Stimulated activated CD4-positive, alpha-beta T cell treated with anti-CD3 and anti-CD28 coated beads, Interleukin-2, amount 100 ng/mL, for 4 hours (primary cell): Measurements from ENCODE around the gene ZNF212.
"Not testable (repeated sequence)": the region's sequence is repeated elsewhere in the genome, so short reads cannot be mapped to it uniquely, and the experiment has no call there.

Source experiments
- DNase-seq: peaks from one replicate; pipeline ENCODE4 v3.0.0-alpha.2; 2020; ENCODE audit warnings: low read depth

Gene ZNF212

DNA sequence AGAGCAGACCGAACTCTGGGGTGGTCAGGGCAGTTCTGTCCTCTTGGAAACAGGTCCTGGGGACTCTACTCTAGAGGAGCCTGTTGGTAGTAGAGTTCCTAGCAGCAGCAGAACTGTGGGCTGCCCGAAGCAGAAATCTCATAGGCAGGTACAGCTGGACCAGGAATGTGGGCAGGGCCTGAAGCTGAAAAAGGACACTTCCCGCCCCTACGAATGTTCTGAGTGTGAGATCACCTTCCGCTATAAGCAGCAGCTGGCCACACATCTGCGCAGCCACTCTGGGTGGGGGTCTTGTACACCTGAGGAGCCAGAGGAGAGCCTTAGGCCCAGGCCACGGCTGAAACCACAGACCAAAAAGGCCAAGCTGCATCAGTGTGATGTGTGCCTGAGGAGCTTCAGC lies 14.2 kb downstream of the ZNF212 start:
- no peak for DNase-seq

DNA sequence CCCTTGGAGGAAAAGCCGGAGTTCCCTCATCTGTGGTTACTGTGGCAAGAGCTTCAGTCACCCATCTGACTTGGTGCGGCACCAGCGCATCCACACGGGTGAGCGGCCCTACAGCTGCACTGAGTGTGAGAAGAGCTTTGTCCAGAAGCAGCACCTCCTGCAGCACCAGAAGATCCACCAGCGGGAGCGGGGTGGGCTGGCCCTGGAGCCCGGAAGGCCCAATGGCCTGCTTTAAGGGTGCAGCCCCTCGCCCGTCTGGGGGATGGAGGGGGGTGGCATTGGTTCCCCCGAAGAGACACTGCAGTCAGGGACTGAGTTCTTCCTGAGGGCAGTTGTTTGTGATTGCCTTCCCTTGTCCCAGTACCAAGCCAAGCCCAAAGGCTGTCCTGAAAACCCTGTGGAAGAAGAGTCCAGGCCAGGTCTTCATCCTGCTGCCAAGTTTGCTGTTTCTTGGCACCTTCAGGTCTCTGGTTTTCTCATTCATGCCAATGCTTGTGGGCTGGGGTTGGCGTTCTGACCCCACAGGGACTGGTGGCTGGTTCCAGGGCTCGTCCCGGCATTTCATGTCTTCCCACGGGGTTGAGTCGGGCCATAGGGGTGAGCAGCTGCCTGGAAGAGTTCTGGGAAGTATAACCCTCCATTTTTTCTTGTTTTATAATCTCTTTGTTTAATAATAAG lies 14.9 kb downstream of the ZNF212 start:
- no peak for DNase-seq

DNA sequence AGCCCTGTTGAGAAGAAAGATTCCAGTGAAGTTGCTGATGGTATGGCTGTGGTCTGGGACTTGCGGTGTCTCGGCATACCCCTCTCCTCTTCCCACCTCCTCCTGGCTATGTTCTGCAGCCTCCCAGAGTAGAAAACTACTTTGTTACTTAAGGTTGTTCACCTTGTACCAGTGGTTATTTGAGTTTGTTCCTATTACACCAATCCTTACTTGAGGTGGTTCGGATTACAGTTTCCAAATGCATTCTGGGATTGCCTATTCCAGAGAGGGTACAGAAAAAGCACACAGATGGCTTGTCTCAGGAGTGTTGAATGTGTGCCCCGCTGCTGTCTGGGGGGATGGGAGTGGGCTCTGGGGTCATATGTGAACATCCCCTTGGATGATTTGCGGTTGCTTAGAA lies 15.7 kb downstream of the ZNF212 start:
- DNase-seq = no peak

DNA sequence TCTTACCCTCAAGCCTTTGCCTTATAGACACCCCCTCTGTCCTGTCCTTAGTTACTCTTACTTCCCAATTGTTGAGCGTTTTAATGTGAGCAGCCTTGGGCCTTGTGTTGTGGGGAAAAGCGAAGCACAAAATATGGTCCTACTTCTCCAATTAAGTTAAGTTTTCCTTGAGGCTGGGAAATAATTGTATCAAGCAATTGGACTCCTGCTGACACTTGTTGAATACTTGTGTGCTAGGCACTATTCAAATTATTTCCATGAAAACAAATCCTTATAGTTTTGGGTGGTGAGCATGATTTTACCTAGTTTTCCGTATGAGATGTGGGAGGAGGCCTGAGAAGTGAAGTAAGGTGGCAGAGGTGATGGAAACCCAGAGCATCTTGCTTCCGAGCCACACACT lies 17.1 kb downstream of the ZNF212 start:
- DNase-seq = no peak

DNA sequence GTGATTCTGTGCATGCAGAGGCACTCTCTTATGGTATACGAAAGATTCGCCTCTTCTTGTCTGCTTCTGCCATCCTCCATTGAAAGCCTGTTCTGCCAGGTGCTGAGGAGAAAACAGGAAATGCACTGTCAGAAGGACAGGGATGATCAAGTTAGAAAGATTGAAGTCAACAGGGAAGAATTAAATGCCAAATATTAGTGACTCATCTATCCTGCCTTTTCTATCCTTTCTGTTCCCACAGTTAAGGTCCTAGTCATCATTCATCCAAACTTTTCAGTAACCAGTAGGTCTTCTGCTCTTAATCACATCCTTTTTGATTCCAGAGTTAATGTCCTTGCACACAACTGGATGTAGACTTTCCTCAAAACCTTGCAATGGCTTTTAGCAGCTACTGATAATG lies 17.7 kb downstream of the ZNF212 start:
- DNase-seq = no peak

DNA sequence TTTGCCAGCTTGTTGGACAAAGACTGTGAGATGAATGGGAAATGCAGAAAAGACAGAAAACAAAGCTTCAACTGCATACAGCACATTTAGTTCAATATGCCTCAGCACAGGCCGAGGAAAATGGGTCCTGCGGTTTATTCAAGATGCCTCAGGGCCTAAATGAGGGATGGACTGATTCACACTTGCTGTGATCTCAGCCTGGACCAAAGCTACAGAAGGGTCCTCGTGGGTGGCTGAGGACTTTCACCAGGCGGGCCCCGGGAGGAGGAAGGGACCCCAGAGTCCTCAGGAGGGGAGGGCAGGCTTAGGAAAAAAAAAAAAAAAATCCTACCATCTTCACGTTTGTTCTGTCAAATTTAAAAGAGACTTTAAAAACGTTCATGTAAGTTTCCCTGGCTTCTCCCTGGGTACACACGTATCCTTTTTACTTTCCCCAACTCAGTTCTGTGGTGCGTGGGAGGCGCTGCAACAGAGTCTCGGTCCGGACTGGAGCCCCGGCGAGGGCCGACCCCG lies 21.9 kb downstream of the ZNF212 start:
- no peak for DNase-seq

DNA sequence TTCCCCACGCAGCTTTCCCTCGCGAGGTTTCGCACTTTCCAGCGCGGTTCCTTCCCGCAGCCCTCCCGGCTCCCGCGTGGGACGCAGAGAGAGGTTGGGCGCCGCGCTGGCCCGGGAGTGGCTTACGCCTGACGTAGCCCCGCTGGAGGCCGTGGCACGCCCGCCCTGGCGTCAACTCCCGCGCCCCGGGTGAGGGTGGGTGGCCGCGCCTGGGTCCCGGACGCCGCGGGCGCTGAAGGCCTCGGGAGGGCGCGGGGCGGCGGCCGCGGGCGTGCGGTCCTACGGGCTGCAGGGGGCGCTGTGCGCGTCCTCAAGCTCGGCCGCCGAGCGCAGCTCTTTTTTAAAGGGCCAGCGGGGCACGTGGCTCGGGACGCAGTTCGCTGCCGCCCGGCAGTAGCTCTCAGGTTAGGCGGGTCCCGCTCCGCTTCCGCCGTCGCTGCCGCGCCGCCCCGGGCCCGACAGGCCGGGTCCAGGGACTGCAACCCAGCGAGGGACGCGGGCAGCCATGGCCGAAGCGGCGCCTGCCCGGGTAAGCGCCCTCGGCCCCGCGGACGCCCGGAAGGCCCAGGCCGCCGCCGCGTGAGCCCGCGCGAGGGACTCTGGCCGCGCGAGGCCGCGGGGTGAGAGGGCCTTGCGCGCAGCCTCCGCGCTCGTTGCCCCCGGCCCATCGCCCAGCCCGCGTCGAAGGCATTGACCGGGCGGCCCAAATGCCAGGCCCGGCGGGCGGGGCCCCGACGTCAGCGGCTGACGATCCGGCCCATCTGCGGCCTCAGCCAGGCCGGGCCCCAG lies 22.6 kb downstream of the ZNF212 start, which contains the start of gene ZNF783:
ZNF783 (plus strand) TSS at position 368 of the 789 bp plus-strand sequence; CDS start at position 506, 138 bp downstream.
- peak; percentile 82 for DNase-seq

DNA sequence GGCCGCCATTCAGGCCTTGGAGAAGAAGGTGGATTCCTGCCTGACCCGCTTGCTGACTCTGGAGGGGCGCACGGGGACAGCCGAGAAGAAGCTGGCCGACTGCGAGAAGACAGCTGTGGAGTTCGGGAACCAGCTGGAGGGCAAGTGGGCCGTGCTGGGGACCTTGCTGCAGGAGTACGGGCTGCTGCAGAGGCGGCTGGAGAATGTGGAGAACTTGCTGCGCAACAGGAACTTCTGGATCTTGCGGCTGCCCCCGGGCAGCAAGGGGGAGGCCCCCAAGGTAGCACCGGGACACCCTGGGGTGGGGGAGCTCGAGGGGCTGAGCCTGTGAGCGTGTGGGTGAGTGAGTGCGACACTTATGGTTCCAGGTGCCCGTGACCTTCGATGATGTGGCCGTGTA lies 27.0 kb downstream of the ZNF212 start:
- no peak for DNase-seq

DNA sequence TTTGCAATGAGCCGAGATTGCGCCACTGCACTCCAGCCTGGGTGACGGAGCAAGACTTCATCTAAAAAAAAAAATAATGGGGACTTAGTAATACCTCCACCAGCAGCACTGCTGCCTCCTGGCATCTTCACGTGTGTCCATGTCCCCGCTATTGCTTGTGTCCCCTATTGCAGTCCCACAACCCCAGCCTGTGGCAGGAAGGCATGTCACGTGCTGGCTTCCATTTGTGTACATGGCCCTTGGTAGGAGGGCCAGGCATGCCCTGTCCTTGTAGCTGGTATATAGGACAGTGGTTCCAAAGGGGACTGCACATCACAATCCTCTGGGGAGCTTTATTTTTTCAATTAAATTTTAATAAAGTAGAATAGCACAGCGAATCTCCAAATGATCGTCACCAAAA lies 28.3 kb downstream of the ZNF212 start:
- no peak for DNase-seq

DNA sequence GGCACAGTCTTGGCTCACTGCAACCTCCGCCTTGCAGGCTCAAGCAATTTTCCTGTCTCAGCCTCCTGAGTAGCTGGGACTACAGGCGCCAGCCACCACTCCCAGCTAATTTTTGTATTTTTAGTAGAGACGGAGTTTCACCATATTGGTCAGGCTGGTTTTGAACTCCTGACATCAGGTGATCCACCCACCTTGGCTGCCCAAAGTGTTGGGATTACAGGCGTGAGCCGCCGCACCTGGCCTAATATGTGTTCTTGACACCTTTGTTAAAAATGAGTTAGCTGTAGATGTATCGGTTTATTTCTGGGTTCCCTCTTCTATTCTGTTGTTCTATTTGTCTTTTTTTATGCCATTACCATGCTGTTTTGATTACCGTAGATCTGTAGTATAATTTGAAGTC lies 35.0 kb downstream of the ZNF212 start:
- DNase-seq = not testable (repeated sequence)

DNA sequence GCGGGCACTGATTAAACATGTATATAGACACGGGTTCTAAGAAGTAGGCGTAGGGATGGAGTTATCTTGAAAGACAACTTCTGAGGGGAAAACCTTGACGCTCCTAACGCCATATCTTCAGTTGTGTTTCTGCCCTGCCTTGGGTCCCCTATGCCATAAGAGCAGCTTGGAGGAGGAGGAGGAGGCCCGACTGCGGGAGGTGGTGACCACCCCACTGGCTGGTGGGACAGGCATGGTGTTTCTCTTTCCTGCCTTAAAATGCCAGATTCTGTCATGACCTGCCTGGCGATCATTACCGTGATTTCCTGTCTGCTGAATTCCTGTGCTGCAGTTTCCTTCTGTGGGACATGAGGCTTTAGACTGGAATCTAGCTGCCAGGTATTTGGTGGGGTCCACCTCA lies 38.4 kb downstream of the ZNF212 start:
- DNase-seq = no peak

DNA sequence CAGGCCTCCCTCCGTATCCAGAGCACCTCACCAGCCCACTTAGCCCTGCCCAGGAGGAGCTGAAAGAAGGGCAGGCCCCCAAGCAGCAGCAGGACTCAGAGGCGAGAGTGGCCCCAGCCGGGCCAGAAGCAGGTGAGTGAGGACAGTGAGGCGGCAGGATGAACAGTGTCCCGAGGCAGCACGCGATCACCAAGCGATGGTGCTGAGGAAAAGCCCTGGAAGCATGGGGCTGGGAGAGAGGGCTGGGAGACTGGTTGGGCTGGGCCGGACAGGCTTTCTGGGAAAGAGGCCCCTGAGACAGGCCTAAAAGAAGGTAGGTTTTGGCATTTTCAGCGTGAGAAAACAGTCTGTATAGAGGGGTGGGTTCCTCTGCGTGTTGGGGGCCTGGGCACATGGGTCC lies 38.9 kb downstream of the ZNF212 start:
- no peak for DNase-seq

DNA sequence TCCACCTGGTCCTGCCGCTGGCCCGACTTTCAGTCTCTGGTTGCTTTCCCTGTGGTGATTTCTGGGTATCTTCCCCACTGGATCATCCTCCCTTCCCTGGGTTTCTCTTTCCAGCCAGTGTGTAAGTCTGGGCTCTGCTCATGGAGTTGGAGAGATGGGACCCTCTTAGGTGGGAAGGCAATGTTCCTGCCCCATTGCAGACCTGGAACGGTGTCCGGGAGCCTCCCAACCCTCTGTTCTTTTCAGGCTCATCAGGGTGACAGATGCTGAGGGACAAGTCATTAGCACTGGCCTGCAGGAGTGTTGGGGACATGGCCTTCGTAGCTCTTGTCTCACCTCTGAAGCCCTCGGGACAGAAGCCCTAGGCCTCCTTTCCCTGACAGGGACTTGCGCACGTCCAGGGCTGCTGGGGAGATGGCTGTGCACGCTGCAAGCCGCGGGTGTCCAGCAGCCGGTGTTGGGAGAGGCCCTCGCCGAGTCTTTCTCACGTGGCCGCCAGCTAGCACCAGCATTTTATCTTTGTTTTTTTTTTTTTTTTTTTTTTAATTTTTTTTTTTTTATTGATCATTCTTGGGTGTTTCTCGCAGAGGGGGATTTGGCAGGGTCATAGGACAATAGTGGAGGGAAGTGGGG lies 39.8 kb downstream of the ZNF212 start:
- no peak for DNase-seq

DNA sequence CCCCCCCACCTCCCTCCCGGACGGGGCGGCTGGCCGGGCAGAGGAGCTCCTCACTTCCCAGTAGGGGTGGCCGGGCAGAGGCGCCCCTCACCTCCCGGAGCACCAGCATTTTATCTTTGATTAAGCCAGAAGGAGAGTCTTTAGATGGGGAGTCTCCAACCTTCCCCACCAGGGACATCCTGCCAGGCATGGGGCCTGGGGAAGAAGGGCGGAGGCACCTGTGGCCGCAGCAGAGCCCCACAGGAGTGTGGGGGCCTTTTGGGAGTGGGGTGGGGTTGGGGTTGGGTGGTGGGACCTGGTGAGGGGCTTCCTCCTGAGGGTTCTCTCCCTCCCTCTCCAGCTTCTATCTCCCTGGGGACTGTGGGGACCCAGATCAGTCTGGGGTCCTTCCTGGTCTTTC lies 40.7 kb downstream of the ZNF212 start:
- no peak for DNase-seq

DNA sequence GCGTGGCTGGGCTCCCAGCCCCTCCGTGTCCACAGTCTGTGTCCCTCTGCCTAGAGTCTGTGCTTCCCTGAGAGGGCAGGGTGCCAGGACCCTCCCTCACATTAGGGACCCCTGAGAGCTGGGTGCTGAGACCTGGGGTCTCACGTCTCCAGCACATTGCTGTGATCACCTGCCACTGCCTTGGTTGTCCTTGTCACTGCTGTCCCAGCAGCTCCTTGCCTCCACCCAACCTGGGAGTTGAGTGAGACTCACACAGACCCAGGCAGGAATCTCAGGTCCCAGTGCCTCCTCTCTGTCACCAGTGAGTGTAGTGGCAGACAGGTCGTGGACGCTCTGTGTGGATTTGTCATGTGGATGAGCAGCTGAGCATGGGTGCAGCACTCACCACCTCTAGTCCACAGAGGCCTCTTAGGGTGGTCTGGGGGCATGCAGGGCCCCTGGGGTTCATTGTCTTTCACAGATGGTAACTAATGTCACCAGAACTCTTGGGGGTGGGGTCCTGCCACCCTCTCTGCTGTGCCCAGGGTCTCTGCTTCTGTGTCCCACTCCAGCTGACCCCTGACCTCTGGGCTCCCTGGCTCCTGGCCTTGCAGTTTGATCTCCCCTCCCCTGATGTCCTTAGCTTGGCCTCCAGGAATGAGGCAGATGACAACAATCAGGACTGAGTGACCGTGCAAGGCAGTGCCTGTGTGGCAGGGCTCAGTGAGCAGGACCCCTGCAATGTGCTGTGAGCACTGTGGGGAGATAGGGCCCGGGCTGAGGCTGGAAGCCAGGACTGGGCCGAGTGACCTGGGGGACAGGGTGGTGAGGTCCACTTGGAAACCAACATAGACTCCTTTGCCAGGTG lies 41.4 kb downstream of the ZNF212 start:
- DNase-seq = no peak

DNA sequence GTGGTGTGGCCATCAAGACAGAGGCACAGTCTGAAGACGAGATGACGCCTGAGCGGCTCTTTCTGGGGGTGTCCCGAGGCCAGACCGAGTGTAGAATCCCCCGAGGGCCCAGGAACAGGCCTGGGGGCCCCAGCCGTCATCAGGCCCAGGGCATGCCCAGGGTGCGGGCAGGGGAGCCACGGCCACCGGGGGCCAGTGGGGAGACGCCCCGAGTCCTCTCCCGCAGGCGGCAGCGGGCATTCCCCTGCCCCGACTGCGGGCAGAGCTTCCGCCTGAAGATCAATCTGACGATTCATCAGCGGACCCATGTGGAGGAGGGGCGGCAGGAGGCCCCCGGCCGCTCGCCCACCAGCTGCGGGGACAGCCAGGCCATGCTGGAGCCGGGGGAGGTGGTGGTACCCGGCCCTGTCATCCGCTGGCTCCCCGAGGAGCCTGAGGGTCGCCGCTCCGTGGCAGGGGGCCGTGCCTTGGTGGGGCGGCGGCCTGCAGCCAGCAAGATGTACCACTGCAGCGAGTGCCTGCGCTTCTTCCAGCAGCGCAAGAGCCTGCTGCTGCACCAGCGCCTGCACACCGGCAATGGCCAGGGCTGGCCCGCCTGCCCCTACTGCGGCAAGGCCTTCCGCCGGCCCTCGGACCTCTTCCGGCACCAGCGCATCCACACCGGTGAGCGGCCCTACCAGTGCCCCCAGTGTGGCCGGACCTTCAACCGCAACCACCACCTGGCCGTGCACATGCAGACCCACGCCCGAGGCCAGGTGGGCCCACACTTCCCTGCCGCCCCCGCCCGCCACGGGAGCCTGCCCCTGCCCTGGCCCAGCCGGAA lies 42.3 kb downstream of the ZNF212 start:
- DNase-seq = no peak

DNA sequence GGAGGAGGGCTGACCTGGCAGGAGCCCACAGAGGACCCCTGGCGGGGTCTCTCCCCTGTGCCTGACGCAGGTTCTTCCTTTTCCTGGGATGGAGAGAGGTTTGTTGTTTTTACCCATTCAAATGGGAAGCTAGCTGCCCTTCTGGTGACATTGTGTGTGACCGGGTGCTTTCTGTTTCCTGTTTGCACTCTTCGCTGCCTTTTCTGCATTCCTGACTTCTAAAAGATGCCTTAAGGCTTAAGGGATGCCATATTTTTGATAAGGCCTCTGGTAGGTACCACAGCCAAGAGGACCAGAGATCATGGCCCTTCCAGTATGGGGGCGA lies 42.8 kb downstream of the ZNF212 start:
- no peak for DNase-seq

DNA sequence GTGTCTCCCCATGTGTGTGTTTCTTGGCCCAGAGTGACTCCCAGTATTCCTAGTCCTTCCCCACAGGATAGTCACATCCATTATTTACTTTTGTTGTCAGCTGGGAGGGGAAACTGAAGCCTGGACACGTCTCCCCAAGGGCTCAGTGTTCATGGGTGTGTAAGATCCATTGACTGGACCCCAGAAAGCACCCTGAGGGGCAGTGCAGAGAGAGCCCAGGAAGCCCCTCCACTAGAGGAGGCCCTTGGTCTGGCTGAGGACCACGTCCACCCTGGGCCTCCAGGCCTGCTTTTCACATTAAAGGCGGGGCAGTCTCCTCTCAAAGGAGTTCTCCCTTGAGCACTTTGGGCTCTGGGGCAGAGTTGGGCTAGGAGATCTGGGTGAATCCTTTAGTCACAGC lies 43.9 kb downstream of the ZNF212 start:
- DNase-seq = no peak

DNA sequence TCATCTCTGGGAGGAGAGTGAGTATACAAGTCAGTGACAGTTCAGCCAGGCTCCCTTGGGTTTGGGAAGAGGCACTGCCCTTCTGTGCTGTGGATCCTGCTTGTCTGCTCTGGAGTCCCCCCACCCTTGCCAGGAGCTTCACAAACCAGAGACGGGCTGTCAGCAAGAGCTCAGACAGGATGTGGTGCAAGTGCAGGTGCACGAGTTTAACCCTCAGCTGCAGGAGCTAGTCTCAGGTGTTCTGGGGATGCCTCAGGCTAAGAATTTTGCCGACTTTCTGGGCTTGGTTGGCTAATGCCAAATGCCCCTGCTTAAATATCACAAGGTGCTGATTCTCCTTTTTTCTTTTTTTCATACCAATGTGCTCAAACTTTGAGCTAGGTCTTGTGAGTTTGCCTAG lies 44.9 kb downstream of the ZNF212 start:
- peak; percentile 22 for DNase-seq

DNA sequence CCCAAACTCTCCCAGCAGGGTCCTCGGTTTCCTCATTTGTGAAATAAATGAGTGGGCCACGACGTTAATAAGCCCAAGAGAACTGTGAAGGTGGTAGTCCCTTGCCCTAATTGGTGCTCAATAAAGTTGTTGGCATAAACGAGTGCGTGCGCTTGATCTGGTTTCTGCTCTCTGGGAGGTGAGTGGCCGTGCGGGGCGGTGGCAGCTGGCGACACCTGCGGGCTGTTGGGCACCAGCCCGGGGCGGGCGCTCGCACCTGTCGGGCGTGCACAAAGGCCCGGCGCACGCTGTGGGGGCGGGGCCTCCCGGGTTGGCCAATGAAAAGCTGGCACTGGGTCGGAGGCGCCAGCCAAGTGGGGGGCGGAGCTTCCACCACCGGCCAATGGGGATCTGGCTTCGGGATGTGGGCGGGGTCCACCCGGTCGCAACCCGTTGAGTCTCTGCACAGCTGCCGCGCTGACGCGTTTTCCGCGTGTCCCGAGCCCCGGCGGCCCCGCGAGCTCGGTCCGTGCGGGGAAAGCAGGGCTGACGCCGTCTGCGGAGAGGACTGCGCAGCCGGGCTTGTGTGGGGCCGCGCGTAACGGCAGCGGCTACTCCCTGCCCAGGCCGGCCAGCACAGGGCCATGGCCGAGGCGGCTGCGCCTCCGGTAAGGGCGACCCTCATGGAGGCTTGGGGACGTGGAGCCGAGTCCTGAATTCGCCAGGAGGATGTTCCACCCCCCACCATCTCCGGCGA lies 45.6 kb downstream of the ZNF212 start:
- peak; percentile 98 for DNase-seq

DNA sequence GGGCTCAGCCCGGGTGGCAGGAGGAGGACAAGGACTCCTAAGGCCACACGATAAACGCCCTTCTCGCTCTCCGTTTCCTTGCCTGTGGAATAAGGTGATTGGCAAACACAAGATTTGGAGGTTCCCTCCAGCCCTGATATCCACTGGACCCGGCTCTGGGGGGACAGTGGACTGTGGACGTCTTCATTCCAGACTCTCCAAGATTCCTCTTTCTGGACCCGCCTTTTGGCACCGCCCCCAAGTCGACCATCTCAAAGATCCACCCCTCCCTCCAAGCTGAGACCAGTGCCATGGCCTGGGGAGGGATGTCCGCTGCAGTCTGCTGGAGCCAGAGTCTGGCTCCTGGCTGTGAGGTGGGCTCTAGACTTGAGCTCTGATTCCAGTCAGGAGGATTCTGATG lies 46.2 kb downstream of the ZNF212 start:
- DNase-seq = no peak
